HCT116 (cell line): ENCODE results near the gene AQP12B. TPM values are rescaled to one million over a fixed set of nuclear protein-coding genes. Genes with fewer than 3 reads are reported as not detected.

ENCODE experiments used
- ATAC-seq: fragments of 200-7000 bp; cut with Tn5 transposase; 2 replicates; pipeline ENCODE4 v1.9.1; 2020; ENCODE audit warnings: mild to moderate bottlenecking, moderate library complexity
- BruUV-seq: library from RNA; stranded (reverse); fragments of 400-500 nt; replicated peaks from 2 replicates; lab custom pipeline; 2021; lab: Mats Ljungman, UMichigan
- CTCF ChIA-PET: fragments of 300-600 bp; sonication (Branson Sonifier 250); formaldehyde crosslinking; loops from one replicate; lab custom pipeline; 2021; ENCODE audit warnings: antibody characterized with exemption; lab: Charles Lee
- POLR2A ChIA-PET: fragments of 300-600, 350-600 bp; sonication (Branson Sonifier 250); formaldehyde crosslinking; loops from one replicate; lab custom pipeline; 2021; ENCODE audit warnings: antibody characterized with exemption; lab: Charles Lee
- RAD21 ChIA-PET, 2 experiments: fragments of 300-600 bp; sonication (Branson Sonifier 250); formaldehyde crosslinking; loops; one replicate each; lab custom pipeline; 2023; ENCODE audit warnings: low total read pairs in 2 of 2; ENCODE audit not compliant: uncharacterized antibody in 2 of 2, unreplicated experiment in 2 of 2, low non-redundant PET in 1 of 2; lab: Charles Lee
- DNase-seq: peaks from one replicate; pipeline ENCODE4 v3.0.0-alpha.2; 2010; ENCODE audit warnings: low read depth, low spot score
- H2AFZ ChIP-seq: fragments of 200-600 bp; shearing (Covaris generic), sonication (generic); 2 replicates; pipeline ENCODE4 v1.6.1; 2017; ENCODE audit warnings: low read depth, mixed run types, mixed read lengths, antibody characterized with exemption, low read length; ENCODE audit not compliant: poor library complexity, severe bottlenecking
- H3K27ac ChIP-seq: 2 replicates; pipeline ENCODE4 v1.5.1; 2012; ENCODE audit warnings: low read depth, low read length
- H3K27me3 ChIP-seq: fragments of 200-600 bp; sonication (generic); 2 replicates; pipeline ENCODE4 v1.6.1; 2016; ENCODE audit warnings: mixed run types, low read length, mixed read lengths; ENCODE audit not compliant: insufficient read depth
- H3K36me3 ChIP-seq, 2 experiments: fragments of 200-500 bp in 1 of 2; fragments of 200-600 bp in 1 of 2; sonication (Bioruptor generic) in 1 of 2; sonication (generic) in 1 of 2; 2 replicates each; pipeline versions ENCODE4 v1.5.1 to v1.6.1; 2014 to 2016; ENCODE audit warnings: low read length in 2 of 2, inconsistent platforms in 1 of 2, mixed read lengths in 1 of 2, mixed run types in 1 of 2; ENCODE audit not compliant: insufficient read depth in 2 of 2, control insufficient read depth in 1 of 2
- H3K4me1 ChIP-seq, 2 experiments: fragments of 200-600 bp in 1 of 2; sonication (generic) in 1 of 2; 2 replicates each; pipeline versions ENCODE4 v1.5.1 to v1.6.1; 2012 to 2017; ENCODE audit warnings: low read length in 2 of 2, inconsistent platforms in 1 of 2, mild to moderate bottlenecking in 1 of 2, mixed read lengths in 1 of 2, mixed run types in 1 of 2, moderate library complexity in 1 of 2; ENCODE audit not compliant: insufficient read depth in 2 of 2, control insufficient read depth in 1 of 2
- H3K4me2 ChIP-seq: fragments of 200-600 bp; sonication (generic); 2 replicates; pipeline ENCODE4 v1.6.1; 2017; ENCODE audit warnings: mixed run types, low read length, mixed read lengths
- H3K4me3 ChIP-seq, 2 experiments: fragments of 200-600 bp in 1 of 2; sonication (generic) in 1 of 2; replicated peaks in 1 of 2; 2 replicates each; pipeline ENCODE4 v1.5.1; 2011 to 2016; ENCODE audit warnings: low read length in 2 of 2, control low read depth in 1 of 2, low read depth in 1 of 2, mild to moderate bottlenecking in 1 of 2, mixed read lengths in 1 of 2, mixed run types in 1 of 2
- H3K79me2 ChIP-seq: fragments of 200-600 bp; sonication (generic); 2 replicates; pipeline ENCODE4 v1.6.1; 2017; ENCODE audit warnings: mild to moderate bottlenecking, mixed run types, low read length, moderate library complexity, mixed read lengths; ENCODE audit not compliant: insufficient read depth
- H3K9ac ChIP-seq: fragments of 200-600 bp; sonication (generic); 2 replicates; pipeline ENCODE4 v1.6.1; 2016; ENCODE audit warnings: low read length, mixed read lengths
- H3K9me2 ChIP-seq: fragments of 200-600 bp; sonication (generic), shearing (Covaris generic); 2 replicates; pipeline ENCODE4 v1.6.1; 2017; ENCODE audit warnings: mixed run types, mild to moderate bottlenecking, moderate library complexity; ENCODE audit not compliant: insufficient read depth
- H3K9me3 ChIP-seq, 2 experiments: fragments of 200-500 bp in 1 of 2; fragments of 200-600 bp in 1 of 2; sonication (Bioruptor generic) in 1 of 2; sonication (generic) in 1 of 2; 2 replicates each; pipeline ENCODE4 v1.6.1; 2014 to 2017; ENCODE audit warnings: low read length in 2 of 2, mixed read lengths in 2 of 2, inconsistent platforms in 1 of 2, low read depth in 1 of 2, mild to moderate bottlenecking in 1 of 2, mixed run types in 1 of 2, moderate library complexity in 1 of 2; ENCODE audit not compliant: control insufficient read depth in 1 of 2, insufficient read depth in 1 of 2
- H4K20me1 ChIP-seq: fragments of 200-600 bp; sonication (generic), shearing (Covaris generic); 2 replicates; pipeline ENCODE4 v1.6.1; 2017; ENCODE audit warnings: mixed run types, mild to moderate bottlenecking, moderate library complexity; ENCODE audit not compliant: insufficient read depth
- ATF3 ChIP-seq: IDR thresholded peaks from 2 replicates; pipeline ENCODE4 v1.6.1; 2012
- CBX3 ChIP-seq: IDR thresholded peaks from 2 replicates; pipeline ENCODE4 v1.6.1; 2012; ENCODE audit warnings: low read depth
- CEBPB ChIP-seq: IDR thresholded peaks from 2 replicates; pipeline ENCODE4 v1.6.1; 2012; ENCODE audit warnings: low read depth
- EGR1 ChIP-seq: IDR thresholded peaks from 2 replicates; pipeline ENCODE4 v1.6.1; 2012; ENCODE audit warnings: low read depth
- ELF1 ChIP-seq: IDR thresholded peaks from 2 replicates; pipeline ENCODE4 v1.6.1; 2012; ENCODE audit warnings: low read depth, borderline replicate concordance
- EZH2 ChIP-seq: fragments of 200-600 bp; sonication (generic); IDR thresholded peaks from 2 replicates; pipeline ENCODE4 v1.6.1; 2017; ENCODE audit warnings: antibody characterized with exemption, mixed run types
- JUND ChIP-seq: IDR thresholded peaks from 2 replicates; pipeline ENCODE4 v1.6.1; 2012
- POLR2A ChIP-seq: IDR thresholded peaks from 2 replicates; pipeline ENCODE4 v1.7.0; 2011; ENCODE audit warnings: borderline replicate concordance; ENCODE audit not compliant: insufficient read depth, insufficient read length; ENCODE audit errors: extremely low read depth
- REST ChIP-seq: IDR thresholded peaks from 2 replicates; pipeline ENCODE4 v1.6.1; 2012; ENCODE audit warnings: low read depth
- SIN3A ChIP-seq: IDR thresholded peaks from 2 replicates; pipeline ENCODE4 v1.6.1; 2012; ENCODE audit warnings: low read depth
- SP1 ChIP-seq: IDR thresholded peaks from 2 replicates; pipeline ENCODE4 v1.6.1; 2012; ENCODE audit warnings: low read depth
- TCF7L2 ChIP-seq: IDR thresholded peaks from 2 replicates; pipeline ENCODE4 v1.7.0; 2011; ENCODE audit warnings: borderline replicate concordance, inconsistent platforms; ENCODE audit not compliant: insufficient read depth, insufficient read length; ENCODE audit errors: extremely low read depth
- YY1 ChIP-seq: IDR thresholded peaks from 2 replicates; pipeline ENCODE4 v1.6.1; 2011; ENCODE audit warnings: low read length, low read depth, moderate library complexity, mild to moderate bottlenecking; ENCODE audit not compliant: insufficient replicate concordance; ENCODE audit errors: extremely low read depth
- ZFX ChIP-seq: fragments of 450-650 bp; IDR thresholded peaks from 2 replicates; pipeline ENCODE4 v1.6.1; 2017
- intact Hi-C: fragments of 100-400 bp; cut with micrococcal nuclease; formaldehyde crosslinking; loops from 2 replicates; pipeline ENCODE4 v1.10.0; 2022
- total RNA-seq: library from RNA; stranded (reverse); gene quantifications from one replicate; pipeline ENCODE4 v1.2.1, GENCODE V29; 2021; ENCODE audit not compliant: unreplicated experiment

AQP12B gene
- total RNA-seq, 1 experiment from 2014 or later = not detected

DNA sequence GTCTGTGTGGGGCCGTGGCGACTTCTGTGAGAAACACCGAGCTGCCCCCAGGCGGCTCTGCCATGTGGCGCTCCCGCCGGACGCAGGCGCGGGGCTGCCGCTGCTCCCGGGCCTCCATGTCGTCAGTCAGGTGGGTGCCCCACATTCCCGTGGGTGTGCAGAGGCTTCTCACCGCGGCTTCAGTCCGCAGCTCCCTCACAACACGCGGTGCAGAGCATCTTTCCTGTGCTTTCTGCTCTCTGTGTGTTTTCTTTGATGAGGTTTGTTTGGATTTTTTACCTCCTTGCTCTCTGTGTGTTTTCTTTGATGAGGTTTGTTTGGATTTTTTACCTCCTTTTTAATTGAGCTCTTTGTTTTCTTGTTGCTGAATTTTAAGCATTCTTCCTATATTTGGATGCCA is 22.0 kb upstream of the AQP12B start:
- no peak for ATAC-seq
- BruUV-seq = no TSS peak
- POLR2A ChIA-PET = no interaction called here
- no peak for DNase-seq
- no peaks in the 10 kb centered on the region for H3K36me3 ChIP-seq
- H3K9ac ChIP-seq = no peak overlapping the region
- no peak for TF ChIP-seq CBX3
- TF ChIP-seq ZFX = no peak
- H3K4me2 ChIP-seq = no peak overlapping the region
- H2AFZ ChIP-seq = no peak overlapping the region
- no peaks in the 10 kb centered on the region for H3K4me1 ChIP-seq
- H3K9me3 ChIP-seq = no peaks in the 10 kb centered on the region
- CTCF ChIA-PET = no interaction called here
- RAD21 ChIA-PET = no interaction called here
- H3K27ac ChIP-seq = no peak overlapping the region
- no peak overlapping the region for H3K4me3 ChIP-seq
- no peaks in the 10 kb centered on the region for H3K9me2 ChIP-seq
- intact Hi-C loops = loop anchor here (5.0 kb wide), 2 partner anchors 37 to 207 kb away; no protein-coding TSS in a partner anchor
- no peaks in the 10 kb centered on the region for H3K79me2 ChIP-seq
- no peaks in the 10 kb centered on the region; the same call in 1 of the 2 replicates for H3K27me3 ChIP-seq
- no peaks in the 10 kb centered on the region for H4K20me1 ChIP-seq

DNA sequence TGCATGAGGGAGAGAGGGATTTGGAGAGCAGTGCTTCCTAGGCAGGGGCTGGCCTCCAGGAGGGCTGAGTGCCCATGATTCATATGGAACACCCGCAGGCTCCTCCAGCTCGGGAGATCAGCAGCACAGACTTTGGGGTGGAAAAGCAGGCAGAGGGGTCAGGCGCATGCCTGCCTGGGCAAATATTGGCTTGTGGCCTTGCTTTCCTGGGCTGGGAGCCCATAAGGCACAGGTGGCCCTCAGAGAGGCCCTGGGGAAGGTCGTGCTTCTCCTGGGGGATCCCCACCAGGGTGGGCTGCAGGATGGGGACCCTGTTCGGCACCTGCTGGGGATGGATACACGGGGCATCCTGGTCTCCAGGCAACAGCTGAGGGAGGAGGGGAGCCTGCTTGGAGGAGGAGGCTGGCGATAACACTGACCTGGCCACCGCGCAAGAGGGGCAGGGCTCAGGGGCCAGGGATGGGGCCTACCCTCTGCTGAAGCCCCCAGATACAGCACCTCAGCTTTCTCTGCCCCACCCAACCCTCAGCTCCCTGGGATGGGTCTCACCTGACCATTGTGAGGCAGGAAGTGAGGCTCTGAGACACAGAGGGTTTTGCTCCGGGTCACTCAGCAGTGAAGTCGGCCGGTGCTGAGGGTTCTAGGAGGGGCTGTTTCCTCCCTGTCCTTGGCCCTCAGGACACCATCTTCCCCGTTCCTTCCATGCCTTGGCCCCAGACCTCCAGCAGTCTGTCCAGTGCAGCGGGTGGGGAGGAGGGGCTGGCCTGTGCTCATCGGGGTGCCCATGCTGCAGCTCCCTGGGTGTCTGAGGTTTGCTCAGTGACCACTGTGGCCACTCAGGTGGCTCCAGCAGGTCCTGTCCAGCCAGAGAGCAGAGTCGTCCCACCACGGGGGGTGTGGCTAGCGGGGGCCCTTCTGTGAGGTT is 21.0 kb upstream of the AQP12B start:
- no peak overlapping the region for H3K27ac ChIP-seq
- intact Hi-C loops = no loop called here
- no peak overlapping the region for H3K4me2 ChIP-seq
- ChIA-PET CTCF (no interaction called here), RAD21 (no interaction called here)
- no peaks in the 10 kb centered on the region for H3K9me2 ChIP-seq
- no peaks in the 10 kb centered on the region for H3K9me3 ChIP-seq
- H2AFZ ChIP-seq = no peak overlapping the region
- no peaks in the 10 kb centered on the region for H3K4me1 ChIP-seq
- H3K4me3 ChIP-seq = no peak overlapping the region
- ATAC-seq = no peak
- no peak overlapping the region for H3K9ac ChIP-seq
- H3K79me2 ChIP-seq = no peaks in the 10 kb centered on the region
- no peaks in the 10 kb centered on the region for H4K20me1 ChIP-seq
- no TSS peak for BruUV-seq
- TF ChIP-seq CBX3 (no peak), REST (no peak), CEBPB (no peak), ATF3 (no peak), EZH2 (no peak), SIN3A (no peak), POLR2A (no peak), SP1 (no peak), EGR1 (no peak), ZFX (no peak), YY1 (no peak), ELF1 (no peak), JUND (no peak), TCF7L2 (no peak)
- TF ChIP-seq, all 23 proteins: peak for 0
- no peaks in the 10 kb centered on the region; the same call in 1 of the 2 replicates for H3K27me3 ChIP-seq
- POLR2A ChIA-PET = no interaction called here
- H3K36me3 ChIP-seq = no peaks in the 10 kb centered on the region
- no peak for DNase-seq
